Testis (tissue), 3 donors: ENCODE results near the gene BCR. TPM values are rescaled to one million over a fixed set of nuclear protein-coding genes. Genes with fewer than 3 reads are reported as not detected.
A peak's percentile ranks its signal among the peaks of the same experiment; 100 is the strongest.

Source experiments
- DNase-seq: peaks from one replicate; pipeline ENCODE4 v3.0.0-alpha.2; 2019
- H3K27ac ChIP-seq, 2 donors: fragments of 200-600 bp; sonication (generic); one replicate each; pipeline ENCODE4 v1.5.1; 2019
- H3K27me3 ChIP-seq: fragments of 200-600 bp; sonication (generic); one replicate; pipeline ENCODE4 v1.5.1; 2019
- H3K36me3 ChIP-seq: fragments of 200-600 bp; sonication (generic); one replicate; pipeline ENCODE4 v1.5.1; 2017; ENCODE audit warnings: low read depth; ENCODE audit errors: missing control alignments
- H3K4me1 ChIP-seq: fragments of 200-600 bp; sonication (generic); one replicate; pipeline ENCODE4 v1.5.1; 2019
- H3K4me3 ChIP-seq, 2 donors: fragments of 200-600 bp; sonication (generic); one replicate each; pipeline ENCODE4 v1.5.1; 2017 to 2019
- H3K9me3 ChIP-seq: fragments of 200-600 bp; sonication (generic); one replicate; pipeline ENCODE4 v1.5.1; 2017
- POLR2A ChIP-seq: fragments of 450-650 bp; IDR thresholded peaks from one replicate; pipeline ENCODE4 v1.6.1; 2017; ENCODE audit warnings: antibody characterized with exemption, mild to moderate bottlenecking, moderate library complexity
- WGBS, 2 donors: methylation state at CpG; one replicate each; pipeline ENCODE4 v1.1.5; 2018; 5-methylcytosine and 5-hydroxymethylcytosine counted together
- intact Hi-C: fragments of 100-400 bp; cut with DNase I; formaldehyde crosslinking; loops from one replicate; pipeline ENCODE4 v1.15.1; 2023; ENCODE audit warnings: low total_unique reads
- polyA plus RNA-seq: library from polyadenylated mRNA; stranded (reverse); fragments of 350-450 nt; fragmentation: Illumina TruSeq; extraction: RNeasy Lipid Tissue Mini Kit (QIAGEN cat#74804); gene quantifications from one replicate; pipeline ENCODE4 v1.2.3, GENCODE V29; 2014; ENCODE audit warnings: low read depth, low replicate concordance; ENCODE audit not compliant: insufficient read depth
- total RNA-seq, 2 donors: library from RNA; depleted of rRNA; stranded (reverse); fragments of >200 nt; gene quantifications; one replicate each; pipeline ENCODE4 v1.2.3, GENCODE V29; 2016
- TF ChIP-seq, protein P1 (sequence below), 3 experiments: fragments of 450-650 bp in 2 of 3; fragments of 200-600 bp in 1 of 3; sonication (generic) in 1 of 3; IDR thresholded peaks; one replicate each; pipeline ENCODE4 v1.5.1; 2016 to 2019; ENCODE audit warnings: antibody characterized with exemption in 3 of 3, mild to moderate bottlenecking in 2 of 3, moderate library complexity in 1 of 3

Gene BCR
- total and polyA plus RNA-seq, 3 donors from 2014 or later, result 52.5 to 108 (median 105) TPM

DNA sequence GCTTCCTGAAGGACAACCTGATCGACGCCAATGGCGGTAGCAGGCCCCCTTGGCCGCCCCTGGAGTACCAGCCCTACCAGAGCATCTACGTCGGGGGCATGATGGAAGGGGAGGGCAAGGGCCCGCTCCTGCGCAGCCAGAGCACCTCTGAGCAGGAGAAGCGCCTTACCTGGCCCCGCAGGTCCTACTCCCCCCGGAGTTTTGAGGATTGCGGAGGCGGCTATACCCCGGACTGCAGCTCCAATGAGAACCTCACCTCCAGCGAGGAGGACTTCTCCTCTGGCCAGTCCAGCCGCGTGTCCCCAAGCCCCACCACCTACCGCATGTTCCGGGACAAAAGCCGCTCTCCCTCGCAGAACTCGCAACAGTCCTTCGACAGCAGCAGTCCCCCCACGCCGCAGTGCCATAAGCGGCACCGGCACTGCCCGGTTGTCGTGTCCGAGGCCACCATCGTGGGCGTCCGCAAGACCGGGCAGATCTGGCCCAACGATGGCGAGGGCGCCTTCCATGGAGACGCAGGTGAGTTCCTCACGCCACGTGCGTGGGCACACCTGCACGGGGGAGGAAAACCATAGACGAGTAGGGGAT lies 1.5 kb downstream of the BCR start:
- no peaks in the 10 kb centered on the region for H3K9me3 ChIP-seq
- peaks cover 53% of the 10 kb centered on the region for H3K4me1 ChIP-seq
- no peak for DNase-seq
- TF ChIP-seq POLR2A, result no peak
- TF ChIP-seq, protein P1, sequence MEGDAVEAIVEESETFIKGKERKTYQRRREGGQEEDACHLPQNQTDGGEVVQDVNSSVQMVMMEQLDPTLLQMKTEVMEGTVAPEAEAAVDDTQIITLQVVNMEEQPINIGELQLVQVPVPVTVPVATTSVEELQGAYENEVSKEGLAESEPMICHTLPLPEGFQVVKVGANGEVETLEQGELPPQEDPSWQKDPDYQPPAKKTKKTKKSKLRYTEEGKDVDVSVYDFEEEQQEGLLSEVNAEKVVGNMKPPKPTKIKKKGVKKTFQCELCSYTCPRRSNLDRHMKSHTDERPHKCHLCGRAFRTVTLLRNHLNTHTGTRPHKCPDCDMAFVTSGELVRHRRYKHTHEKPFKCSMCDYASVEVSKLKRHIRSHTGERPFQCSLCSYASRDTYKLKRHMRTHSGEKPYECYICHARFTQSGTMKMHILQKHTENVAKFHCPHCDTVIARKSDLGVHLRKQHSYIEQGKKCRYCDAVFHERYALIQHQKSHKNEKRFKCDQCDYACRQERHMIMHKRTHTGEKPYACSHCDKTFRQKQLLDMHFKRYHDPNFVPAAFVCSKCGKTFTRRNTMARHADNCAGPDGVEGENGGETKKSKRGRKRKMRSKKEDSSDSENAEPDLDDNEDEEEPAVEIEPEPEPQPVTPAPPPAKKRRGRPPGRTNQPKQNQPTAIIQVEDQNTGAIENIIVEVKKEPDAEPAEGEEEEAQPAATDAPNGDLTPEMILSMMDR (IDR thresholded peaks at IDR 0.05), result no peak
- peak overlapping the region in 1 of 2 donors; percentile 64 for H3K27ac ChIP-seq
- no peaks in the 10 kb centered on the region for H3K27me3 ChIP-seq
- 49 to 52% methylated on average over 17 to 39 of the region's 43 CpGs for WGBS, 2 donors
- intact Hi-C loops, result no loop called here
- no peaks in the 10 kb centered on the region for H3K36me3 ChIP-seq
- peak overlapping the region; percentile 59 to 60 for H3K4me3 ChIP-seq

DNA sequence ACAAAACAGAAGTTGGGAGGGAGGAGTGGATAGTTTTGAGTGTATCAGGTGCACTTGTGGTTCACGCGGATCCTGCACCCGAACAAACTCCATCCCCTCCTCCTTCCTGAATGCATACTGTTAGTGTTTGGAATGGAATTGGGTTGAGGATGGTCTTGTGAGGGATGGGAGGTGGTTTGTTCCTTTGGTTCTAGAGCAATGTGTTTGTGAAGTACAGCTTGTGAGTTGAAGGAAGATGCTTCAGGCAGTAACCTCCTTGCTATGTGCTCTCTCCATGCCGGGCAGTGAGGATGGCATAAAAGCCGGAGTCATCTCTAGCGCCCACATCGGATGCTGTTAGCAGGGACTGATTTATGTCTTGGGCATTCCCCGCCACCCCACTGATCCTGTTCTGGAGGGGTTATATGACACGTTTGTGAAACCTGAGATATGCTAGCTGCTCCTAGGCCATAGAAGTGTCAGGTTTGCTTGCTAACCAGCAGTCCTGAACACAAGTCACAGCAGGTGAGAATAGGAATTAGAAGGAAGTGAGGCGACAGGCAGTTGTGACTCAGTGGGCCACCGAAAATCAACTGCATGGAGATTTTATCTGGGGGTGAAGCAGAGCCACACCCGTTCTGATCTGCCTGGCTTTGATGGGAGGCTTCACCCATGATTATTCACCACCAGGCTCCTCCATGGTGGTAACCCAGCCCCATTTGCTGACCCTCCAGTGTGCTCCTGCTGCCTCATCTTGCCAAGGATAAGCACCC lies 2.2 kb downstream of the BCR start:
- TF ChIP-seq, protein P1 (IDR thresholded peaks at IDR 0.05), result no peak
- TF ChIP-seq POLR2A, result no peak
- intact Hi-C loops, result no loop called here
- DNase-seq, result no peak
- Histone ChIP-seq H3K36me3 (no peaks in the 10 kb centered on the region), H3K4me1 (peaks cover 47% of the 10 kb centered on the region), H3K27ac (no peak overlapping the region), H3K4me3 (peak overlapping the region; percentile 59 to 60), H3K9me3 (no peaks in the 10 kb centered on the region), H3K27me3 (no peaks in the 10 kb centered on the region)
- WGBS, 2 donors, result 24 to 36% methylated on average over 12 of the region's 12 CpGs

DNA sequence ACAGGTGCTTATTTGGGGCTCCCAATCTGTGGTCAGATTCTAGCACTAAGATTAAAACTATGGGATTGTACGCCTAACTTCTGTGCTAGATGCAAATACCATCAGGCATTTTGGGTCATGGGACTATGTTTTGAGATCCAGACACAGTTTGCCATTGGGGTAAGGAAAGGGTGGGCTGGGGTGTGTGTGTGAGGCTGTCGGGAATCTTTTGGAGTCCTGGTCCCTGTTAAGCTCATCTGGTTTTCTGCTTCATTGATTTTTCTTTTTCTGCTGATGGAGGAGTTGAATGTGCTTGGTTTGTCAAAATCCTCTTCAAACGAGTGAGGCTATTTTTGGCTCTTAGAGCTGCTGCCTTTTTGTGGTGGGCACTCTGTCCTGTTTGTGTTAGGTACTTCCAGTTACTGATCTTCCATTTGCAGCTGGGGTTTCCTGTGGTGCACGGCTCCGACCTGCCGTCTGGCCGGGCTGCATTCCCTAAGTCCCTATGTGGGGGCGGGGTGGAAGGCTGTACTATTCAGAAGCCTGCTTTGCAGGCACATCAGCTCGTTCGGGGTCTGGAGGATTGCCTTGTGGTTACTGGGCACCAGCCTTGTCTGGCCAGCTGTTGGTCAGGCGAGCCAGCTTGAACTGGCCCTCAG lies 2.9 kb downstream of the BCR start:
- TF ChIP-seq, protein P1 (IDR thresholded peaks at IDR 0.05), result no peak
- no peak for TF ChIP-seq POLR2A
- Histone ChIP-seq H3K9me3 (no peaks in the 10 kb centered on the region), H3K36me3 (no peaks in the 10 kb centered on the region), H3K4me1 (peaks cover 47% of the 10 kb centered on the region), H3K27me3 (no peaks in the 10 kb centered on the region), H3K4me3 (no peak overlapping the region), H3K27ac (no peak overlapping the region)
- 10 to 12% methylated on average over 11 of the region's 11 CpGs for WGBS, 2 donors
- peak; percentile 81 for DNase-seq
- intact Hi-C loops, result no loop called here

DNA sequence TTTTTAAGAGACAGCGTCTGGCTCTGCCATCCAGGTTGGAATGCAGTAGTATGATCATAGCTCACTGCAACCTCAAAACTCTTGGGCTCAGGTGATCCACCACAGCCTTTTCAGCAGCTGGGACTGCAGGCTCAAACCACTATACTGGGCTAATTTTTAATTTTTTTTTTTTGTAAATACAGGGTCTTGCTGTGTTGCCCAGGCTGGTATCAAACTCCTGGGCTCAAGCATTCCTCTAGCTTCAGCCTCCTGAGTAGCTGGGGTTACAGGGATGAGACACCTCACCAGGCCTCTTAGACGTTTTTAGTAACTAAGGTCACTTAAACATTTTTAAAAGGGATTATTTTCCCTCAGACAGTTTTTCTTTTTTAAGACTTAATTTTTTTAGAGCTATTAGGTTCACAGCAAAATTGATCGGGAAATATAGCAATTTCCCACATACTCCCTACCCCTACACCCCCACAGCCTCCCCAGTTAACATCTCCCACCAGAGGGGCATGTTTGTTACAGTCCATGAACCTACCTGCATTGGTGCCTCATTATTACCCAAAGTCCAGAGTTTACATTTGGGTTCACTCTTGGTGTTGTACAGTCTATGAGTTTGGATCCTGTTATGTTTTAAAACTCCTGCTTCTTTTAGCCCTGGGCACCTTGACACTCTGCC lies 3.9 kb downstream of the BCR start:
- TF ChIP-seq, protein P1 (IDR thresholded peaks at IDR 0.05), result no peak
- TF ChIP-seq POLR2A, result no peak
- peaks cover 40% of the 10 kb centered on the region for H3K4me1 ChIP-seq
- H3K27me3 ChIP-seq, result no peaks in the 10 kb centered on the region
- intact Hi-C loops, result no loop called here
- no peaks in the 10 kb centered on the region for H3K36me3 ChIP-seq
- H3K27ac ChIP-seq, result no peak overlapping the region
- WGBS, 2 donors, result 54 to 65% methylated on average over 3 of the region's 3 CpGs
- H3K9me3 ChIP-seq, result no peaks in the 10 kb centered on the region
- no peak overlapping the region for H3K4me3 ChIP-seq
- DNase-seq, result no peak
